ENCODE results near the gene HBS1L.

DNA sequence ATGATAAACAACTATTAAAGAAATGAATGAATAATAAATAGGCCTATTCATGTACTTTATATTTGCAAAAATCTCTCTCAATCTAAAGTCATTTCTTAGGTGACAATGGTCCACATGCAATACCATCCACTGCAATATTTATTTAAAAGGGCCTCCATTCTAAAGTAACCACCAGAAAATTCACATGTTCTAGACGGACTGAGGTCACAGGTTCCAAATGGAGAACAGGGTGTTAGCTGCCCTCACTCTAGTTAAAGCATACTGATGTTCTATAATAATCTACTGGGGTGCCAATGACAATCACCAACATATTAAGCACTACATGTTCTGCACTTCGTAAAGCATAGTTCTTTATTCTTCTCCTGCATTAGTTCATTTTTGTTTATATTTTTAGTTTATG is 1.2 kb downstream of the HBS1L start:
- TF ChIP-seq POLR2A (IDR thresholded peaks at IDR 0.05), result no peak
- TF ChIP-seq, protein P1, sequence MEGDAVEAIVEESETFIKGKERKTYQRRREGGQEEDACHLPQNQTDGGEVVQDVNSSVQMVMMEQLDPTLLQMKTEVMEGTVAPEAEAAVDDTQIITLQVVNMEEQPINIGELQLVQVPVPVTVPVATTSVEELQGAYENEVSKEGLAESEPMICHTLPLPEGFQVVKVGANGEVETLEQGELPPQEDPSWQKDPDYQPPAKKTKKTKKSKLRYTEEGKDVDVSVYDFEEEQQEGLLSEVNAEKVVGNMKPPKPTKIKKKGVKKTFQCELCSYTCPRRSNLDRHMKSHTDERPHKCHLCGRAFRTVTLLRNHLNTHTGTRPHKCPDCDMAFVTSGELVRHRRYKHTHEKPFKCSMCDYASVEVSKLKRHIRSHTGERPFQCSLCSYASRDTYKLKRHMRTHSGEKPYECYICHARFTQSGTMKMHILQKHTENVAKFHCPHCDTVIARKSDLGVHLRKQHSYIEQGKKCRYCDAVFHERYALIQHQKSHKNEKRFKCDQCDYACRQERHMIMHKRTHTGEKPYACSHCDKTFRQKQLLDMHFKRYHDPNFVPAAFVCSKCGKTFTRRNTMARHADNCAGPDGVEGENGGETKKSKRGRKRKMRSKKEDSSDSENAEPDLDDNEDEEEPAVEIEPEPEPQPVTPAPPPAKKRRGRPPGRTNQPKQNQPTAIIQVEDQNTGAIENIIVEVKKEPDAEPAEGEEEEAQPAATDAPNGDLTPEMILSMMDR (IDR thresholded peaks at IDR 0.05), result no peak

Data from body of pancreas (tissue), 4 donors.